Rectal smooth muscle tissue (tissue), 1 donor: ENCODE results near the gene PEBP1.

ENCODE experiments used
- H3K27ac ChIP-seq: one replicate; pipeline ENCODE4 v1.7.0; 2013; ENCODE audit warnings: low read depth, low read length, inconsistent platforms
- H3K27me3 ChIP-seq: one replicate; pipeline ENCODE4 v1.7.0; 2013; ENCODE audit warnings: low read length; ENCODE audit not compliant: control insufficient read depth, insufficient read depth
- H3K36me3 ChIP-seq: one replicate; pipeline ENCODE4 v1.7.0; 2013; ENCODE audit warnings: low read length; ENCODE audit not compliant: control insufficient read depth, insufficient read depth
- H3K4me1 ChIP-seq: one replicate; pipeline ENCODE4 v1.7.0; 2013; ENCODE audit warnings: low read length; ENCODE audit not compliant: control insufficient read depth, insufficient read depth
- H3K4me3 ChIP-seq: one replicate; pipeline ENCODE4 v1.7.0; 2013; ENCODE audit warnings: low read length
- H3K9ac ChIP-seq: one replicate; pipeline ENCODE4 v1.7.0; 2013; ENCODE audit warnings: low read length

Gene PEBP1

DNA sequence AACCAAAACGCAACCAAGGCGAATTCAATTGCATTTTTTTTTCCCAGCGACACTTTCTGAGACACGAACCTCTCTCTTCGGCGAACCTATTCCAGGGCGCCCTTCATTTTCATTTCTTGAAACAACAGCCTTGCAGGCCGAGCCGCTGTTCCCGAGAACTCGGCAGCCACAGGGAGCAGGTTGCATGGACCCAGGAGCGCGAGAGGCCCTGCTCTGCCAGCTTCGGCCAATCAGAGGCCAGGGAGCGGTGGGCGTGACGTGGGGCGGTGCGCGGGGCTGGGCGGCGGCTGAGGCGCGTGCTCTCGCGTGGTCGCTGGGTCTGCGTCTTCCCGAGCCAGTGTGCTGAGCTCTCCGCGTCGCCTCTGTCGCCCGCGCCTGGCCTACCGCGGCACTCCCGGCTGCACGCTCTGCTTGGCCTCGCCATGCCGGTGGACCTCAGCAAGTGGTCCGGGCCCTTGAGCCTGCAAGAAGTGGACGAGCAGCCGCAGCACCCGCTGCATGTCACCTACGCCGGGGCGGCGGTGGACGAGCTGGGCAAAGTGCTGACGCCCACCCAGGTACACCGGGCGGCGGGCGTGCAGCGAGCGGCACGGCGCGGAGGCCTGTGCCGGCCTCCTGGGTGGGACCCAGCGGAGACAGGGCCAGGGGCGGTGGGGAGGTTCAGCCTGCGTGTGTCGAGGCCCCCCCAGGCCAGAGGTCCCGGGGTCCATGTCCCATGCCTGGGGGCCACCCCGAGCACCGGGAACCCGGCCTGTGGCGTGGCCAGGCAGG is at the start of gene PEBP1:
TSS of gene PEBP1 (plus strand) at position 337 of the 771 bp plus-strand sequence. CDS start at position 423, 86 bp downstream.
- peak within 1 kb of the TSS; percentile 81 for H3K4me3 ChIP-seq
- no peaks in the 10 kb centered on the region for H3K4me1 ChIP-seq
- peaks cover 11% of the 10 kb centered on the region for H3K36me3 ChIP-seq
- H3K27ac ChIP-seq = peak within 1 kb of the TSS; percentile 89
- H3K27me3 ChIP-seq = no peaks in the 10 kb centered on the region
- H3K9ac ChIP-seq = peak within 1 kb of the TSS; percentile 80

DNA sequence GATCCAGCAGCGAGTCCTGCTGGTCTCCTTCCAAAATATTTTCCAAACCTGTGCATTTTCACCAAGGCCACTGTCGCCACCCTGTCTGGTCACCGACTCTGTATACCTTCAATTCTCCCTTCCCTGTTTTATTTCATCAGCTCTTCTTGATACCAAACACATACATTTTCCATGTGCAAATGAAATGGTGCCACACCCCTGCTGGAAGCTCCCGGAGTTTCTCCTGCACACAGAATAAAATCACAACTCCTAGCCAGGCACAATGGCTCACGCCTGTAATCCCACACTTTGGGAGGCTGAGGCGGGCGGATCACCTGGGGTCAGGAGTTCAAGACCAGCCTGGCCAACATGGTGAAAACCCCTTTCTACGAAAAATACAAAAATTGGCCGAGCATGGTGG is 46.1 kb upstream of the PEBP1 start:
- Histone ChIP-seq H3K9ac (no peak overlapping the region), H3K27ac (no peak overlapping the region), H3K4me1 (no peaks in the 10 kb centered on the region), H3K27me3 (no peaks in the 10 kb centered on the region), H3K36me3 (no peaks in the 10 kb centered on the region), H3K4me3 (no peak overlapping the region)

DNA sequence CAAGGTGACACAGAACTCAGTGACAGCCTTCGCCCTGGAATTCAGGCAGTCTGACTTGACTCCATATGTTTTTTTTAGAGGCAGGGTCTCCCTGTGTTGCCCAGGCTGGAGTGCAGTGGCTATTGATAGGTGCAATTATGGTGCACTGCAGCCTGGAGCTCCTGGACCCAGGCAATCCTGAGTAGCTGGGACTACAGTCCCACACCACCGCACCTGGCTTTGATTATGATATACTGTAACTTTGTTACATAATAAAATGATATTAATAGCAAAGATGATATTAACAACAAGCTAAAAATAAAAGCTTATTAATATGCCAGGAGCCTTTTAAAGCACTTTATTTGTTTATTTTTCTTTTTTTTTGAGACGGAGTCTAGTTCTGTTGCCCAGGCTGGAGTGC is 41.9 kb upstream of the PEBP1 start:
- Histone ChIP-seq H3K27me3 (no peaks in the 10 kb centered on the region), H3K4me3 (no peak overlapping the region), H3K9ac (no peak overlapping the region), H3K4me1 (no peaks in the 10 kb centered on the region), H3K27ac (no peak overlapping the region), H3K36me3 (no peaks in the 10 kb centered on the region)

DNA sequence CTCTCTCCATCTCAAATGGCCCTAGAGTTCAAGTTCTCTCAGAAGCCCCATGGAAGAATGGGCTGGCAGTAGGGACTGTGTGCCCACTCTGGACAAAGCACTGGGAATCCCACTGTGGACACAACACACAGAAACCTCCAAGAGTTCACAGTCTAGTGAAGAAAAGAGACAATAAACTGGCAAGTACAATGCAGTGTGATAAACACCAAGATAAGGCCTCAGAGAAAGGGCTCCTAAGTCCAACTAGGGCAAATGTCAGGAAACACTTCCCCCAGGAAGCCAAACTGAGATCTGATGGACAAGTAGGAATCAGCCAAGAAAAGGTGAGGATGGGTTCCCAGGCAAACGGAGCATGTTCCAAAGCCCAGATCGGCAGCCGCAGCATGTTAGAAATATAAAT is 37.5 kb upstream of the PEBP1 start:
- no peak overlapping the region for H3K9ac ChIP-seq
- no peak overlapping the region for H3K27ac ChIP-seq
- H3K36me3 ChIP-seq = no peaks in the 10 kb centered on the region
- no peak overlapping the region for H3K4me3 ChIP-seq
- no peaks in the 10 kb centered on the region for H3K4me1 ChIP-seq
- H3K27me3 ChIP-seq = no peaks in the 10 kb centered on the region

DNA sequence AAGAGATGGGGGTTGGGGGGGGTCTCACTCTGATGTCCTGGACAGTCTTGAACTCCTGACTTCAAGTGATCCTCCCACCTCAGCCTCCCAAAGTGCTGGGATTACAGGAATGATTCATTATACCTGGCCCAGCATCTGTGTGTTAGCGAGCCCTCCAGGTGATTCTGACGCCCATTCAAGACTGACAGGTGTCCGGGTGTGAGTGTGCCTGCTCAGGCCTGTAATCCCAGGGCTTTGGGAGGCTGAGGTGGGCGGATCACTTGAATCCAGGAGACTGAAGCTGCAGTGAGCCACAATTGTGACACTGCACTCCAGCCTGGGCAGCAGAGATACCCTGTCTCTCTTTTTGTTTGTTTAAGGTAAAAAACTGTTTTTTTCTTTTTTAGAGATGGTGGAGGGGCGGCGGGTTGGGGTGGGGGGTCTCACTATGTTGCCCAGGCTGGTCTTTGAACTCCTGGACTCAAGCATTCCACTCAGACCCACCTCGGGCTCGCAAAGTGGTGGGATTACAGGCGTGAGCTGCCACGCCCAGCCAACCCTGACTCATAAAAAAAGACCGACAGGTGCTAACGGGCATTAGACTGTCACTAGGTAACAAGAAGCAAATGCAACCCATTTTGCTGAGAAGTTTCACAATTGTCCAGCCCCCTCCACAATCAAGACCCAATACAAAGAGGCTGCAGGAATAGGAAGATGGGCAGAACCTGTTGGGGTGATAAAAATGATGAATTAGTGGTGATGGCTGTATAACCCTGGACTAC is 36.8 kb upstream of the PEBP1 start:
- H3K36me3 ChIP-seq = no peaks in the 10 kb centered on the region
- H3K4me1 ChIP-seq = no peaks in the 10 kb centered on the region
- H3K9ac ChIP-seq = no peak overlapping the region
- H3K27ac ChIP-seq = no peak overlapping the region
- no peak overlapping the region for H3K4me3 ChIP-seq
- H3K27me3 ChIP-seq = no peaks in the 10 kb centered on the region

DNA sequence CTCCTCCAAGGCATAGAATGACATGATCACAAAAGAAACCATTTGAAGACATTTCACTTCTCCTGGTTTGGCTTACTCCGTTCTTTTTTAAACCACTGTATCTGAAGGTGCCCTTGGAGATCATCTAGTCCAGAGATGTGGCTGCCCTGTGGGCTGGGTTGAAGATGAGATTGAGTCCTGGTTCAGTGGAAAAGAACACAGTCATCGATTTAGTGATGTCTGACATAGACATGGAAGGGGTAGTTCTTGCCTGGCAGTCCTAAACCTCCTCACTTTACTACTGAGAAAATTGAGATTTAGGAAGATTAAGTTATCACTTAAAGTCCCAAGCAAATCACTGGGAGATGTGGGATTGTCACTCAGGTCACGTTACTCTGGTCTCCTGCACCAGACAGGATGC is 34.9 kb upstream of the PEBP1 start:
- Histone ChIP-seq H3K27me3 (no peaks in the 10 kb centered on the region), H3K36me3 (no peaks in the 10 kb centered on the region), H3K27ac (no peak overlapping the region), H3K4me3 (no peak overlapping the region), H3K4me1 (no peaks in the 10 kb centered on the region), H3K9ac (no peak overlapping the region)

DNA sequence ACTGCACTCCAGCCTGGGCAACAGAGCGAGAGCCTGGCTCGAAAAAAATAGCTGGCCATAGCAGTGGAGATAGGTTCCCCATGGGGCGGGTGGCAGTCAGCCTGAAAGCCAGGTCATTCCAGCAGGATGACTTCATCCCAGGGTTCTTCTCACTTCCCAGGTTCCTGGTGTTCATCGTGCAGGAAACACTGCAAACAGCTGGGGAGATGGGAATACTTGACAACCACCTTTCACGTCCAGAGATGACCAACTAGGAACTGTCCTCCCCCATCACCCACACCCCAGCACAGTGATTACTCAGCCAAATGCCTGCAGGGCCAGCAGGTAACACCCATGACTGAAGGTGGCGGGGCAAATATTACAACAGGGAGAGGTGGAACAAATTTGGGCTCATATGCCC is 33.9 kb upstream of the PEBP1 start:
- H3K4me3 ChIP-seq = no peak overlapping the region
- no peaks in the 10 kb centered on the region for H3K36me3 ChIP-seq
- H3K27me3 ChIP-seq = no peaks in the 10 kb centered on the region
- no peak overlapping the region for H3K9ac ChIP-seq
- H3K27ac ChIP-seq = no peak overlapping the region
- H3K4me1 ChIP-seq = no peaks in the 10 kb centered on the region

DNA sequence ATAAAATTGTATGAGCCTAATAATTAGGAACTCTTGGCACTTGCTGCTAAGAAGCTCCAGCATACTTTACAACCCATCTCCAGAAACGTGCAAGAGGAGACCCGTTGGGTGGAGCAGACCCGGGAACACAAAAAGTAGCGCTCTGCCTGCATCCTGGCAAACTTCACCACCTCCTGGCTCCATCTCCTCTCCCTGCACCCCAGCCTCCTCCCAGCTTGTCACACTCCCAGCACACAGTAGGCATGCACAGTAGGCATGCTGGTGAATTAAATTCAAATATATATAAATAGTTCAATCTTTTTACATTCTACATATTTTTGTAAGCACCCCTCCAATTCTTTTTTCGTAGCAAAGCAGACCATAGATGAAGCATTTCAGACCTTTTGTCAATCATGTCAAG is 33.3 kb upstream of the PEBP1 start:
- Histone ChIP-seq H3K9ac (no peak overlapping the region), H3K27me3 (no peaks in the 10 kb centered on the region), H3K4me3 (peak overlapping the region; percentile 88), H3K36me3 (no peaks in the 10 kb centered on the region), H3K27ac (no peak overlapping the region), H3K4me1 (no peaks in the 10 kb centered on the region)

DNA sequence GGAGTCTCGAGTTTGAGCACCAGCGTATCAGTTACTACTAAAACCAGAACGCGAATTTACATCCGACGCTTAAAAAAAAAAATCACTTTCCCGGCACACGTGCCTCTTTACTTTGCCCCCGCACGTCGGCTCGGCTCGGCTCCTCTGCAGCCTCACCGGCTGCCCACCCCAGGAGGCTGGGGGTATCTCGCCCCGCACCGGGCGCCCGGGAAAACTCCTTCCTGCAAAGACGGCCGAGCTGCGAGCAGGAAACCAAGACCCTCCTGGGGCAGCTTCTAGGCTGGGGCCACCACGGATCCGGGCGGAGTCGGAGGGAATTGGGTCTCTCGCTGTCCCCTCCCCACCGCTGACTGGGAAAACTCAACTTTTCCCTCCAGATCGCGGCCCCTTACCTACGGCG is 32.7 kb upstream of the PEBP1 start:
- Histone ChIP-seq H3K27me3 (no peaks in the 10 kb centered on the region), H3K27ac (peak overlapping the region; percentile 66), H3K36me3 (no peaks in the 10 kb centered on the region), H3K4me1 (no peaks in the 10 kb centered on the region), H3K4me3 (peak overlapping the region; percentile 88), H3K9ac (peak overlapping the region; percentile 1)

DNA sequence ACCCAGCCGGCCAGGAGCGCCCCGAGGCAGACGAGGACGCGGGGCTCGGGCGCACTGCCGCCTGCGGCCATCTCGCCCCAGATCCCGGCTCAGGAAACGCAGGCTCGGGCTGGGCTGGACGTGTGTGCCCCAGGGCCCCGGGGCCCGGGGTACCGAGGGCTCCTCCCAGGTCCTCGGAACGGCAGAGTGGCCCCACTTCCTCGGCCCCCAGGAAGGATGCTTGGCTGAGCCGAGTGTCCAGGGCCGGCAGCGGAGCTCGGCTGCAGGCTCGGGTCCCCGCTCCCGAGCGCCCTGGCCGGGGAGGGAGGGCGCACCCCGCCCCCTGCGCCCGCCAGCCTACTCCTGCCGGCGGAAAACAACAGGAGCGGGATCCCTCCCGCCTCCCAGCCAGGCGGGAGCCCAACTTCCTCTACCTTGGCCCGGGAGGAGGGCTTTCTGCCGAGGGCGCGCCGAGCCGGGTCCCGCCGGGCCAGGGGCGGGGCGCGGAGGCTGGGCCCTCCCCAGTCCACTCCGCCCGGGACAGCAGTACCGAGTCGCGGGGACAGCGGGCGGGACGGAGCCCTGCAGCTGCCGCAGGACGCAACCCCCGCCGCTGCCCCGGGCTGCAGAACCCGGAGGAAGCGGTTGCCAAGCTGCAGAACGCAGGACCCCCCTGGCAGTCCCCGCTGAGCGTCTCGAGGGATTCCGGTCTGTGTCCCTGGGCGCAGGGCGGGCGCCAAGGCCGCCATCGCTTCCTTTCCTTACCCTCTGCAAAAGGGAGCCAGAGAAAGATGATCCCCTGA is 32.1 kb upstream of the PEBP1 start, which contains the start of gene VSIG10:
TSS of gene VSIG10 (minus strand) at position 411 of the 782 bp plus-strand sequence. CDS start at position 71, 340 bp downstream.
- H3K27ac ChIP-seq = peak within 1 kb of the TSS; percentile 66
- peak within 1 kb of the TSS; percentile 51 for H3K9ac ChIP-seq
- H3K4me1 ChIP-seq = no peaks in the 10 kb centered on the region
- no peaks in the 10 kb centered on the region for H3K36me3 ChIP-seq
- no peaks in the 10 kb centered on the region for H3K27me3 ChIP-seq
- peak within 1 kb of the TSS; percentile 88 for H3K4me3 ChIP-seq

DNA sequence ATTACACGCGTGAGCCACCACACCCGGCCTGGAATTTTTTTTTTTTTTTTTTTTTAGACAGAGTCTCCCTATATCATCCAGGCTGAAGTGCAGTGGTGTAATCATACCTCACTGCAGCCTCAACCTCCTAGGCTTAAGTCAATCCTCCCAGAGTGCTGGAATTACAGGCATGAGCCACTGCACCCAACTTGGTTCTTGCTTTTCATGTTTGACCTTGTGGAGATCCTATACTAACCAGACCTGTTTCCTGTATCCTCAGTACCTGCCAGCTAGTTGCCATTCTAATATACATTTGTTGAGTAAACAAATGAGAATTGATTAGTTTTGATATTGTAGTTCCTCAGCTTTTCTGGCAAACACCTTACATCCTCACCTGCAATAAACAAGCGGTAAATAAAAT is 28.9 kb upstream of the PEBP1 start:
- no peak overlapping the region for H3K9ac ChIP-seq
- no peak overlapping the region for H3K4me3 ChIP-seq
- H3K36me3 ChIP-seq = no peaks in the 10 kb centered on the region
- H3K27ac ChIP-seq = no peak overlapping the region
- no peaks in the 10 kb centered on the region for H3K27me3 ChIP-seq
- H3K4me1 ChIP-seq = no peaks in the 10 kb centered on the region

DNA sequence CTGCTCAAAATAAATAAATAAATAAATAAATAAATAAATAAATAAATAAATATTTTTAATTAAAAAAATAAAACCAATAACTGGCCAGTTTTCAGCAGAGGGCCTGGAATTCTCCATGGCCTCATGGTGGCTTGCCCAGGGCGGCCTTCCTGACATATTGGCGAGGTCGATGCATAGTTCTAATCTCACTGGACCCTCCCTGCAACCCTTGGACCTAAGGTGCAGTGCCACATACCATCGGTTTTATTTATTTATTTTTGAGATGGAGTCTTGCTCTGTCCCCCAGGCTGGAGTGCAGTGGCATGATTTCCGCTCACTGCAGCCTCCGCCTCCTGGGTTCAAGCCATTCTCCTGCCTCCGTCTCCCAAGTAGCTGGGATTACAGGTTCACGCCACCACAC is 28.2 kb upstream of the PEBP1 start:
- H3K4me3 ChIP-seq = no peak overlapping the region
- no peak overlapping the region for H3K27ac ChIP-seq

More for the DNA sequence above, 28.2 kb upstream of the PEBP1 start:
- Histone ChIP-seq H3K36me3 (no peaks in the 10 kb centered on the region), H3K27me3 (no peaks in the 10 kb centered on the region), H3K9ac (no peak overlapping the region), H3K4me1 (no peaks in the 10 kb centered on the region)
